Measurements from ENCODE around the gene ADH1A. TPM values are rescaled to one million over a fixed set of nuclear protein-coding genes. Genes with fewer than 3 reads are reported as not detected.
"Not testable (repeated sequence)": the region's sequence is repeated elsewhere in the genome, so short reads cannot be mapped to it uniquely, and the experiment has no call there.

ADH1A gene
- polyA plus RNA-seq (ENCODE audit: insufficient read length in 3 of 3) = 1 to 10 TPM in 2 of 3 donors, under 1 TPM in 1; 0.60 to 2.3 (median 1.6) TPM
- long read RNA-seq, donor 1 = 0 reads
- long read RNA-seq, donor 2 = 0 reads
- long read RNA-seq, donor 3 = 0 reads
- long read RNA-seq, donor 4, partial matches to known transcripts = 0 of 1 reads
- long read RNA-seq, donor 4, other reads (novel, unspliced or antisense) = 0 of 1 reads
- long read RNA-seq, donor 5 = 0 reads
- long read RNA-seq, donor 6 = 0 reads
- long read RNA-seq, donor 7 = 0 reads
- long read RNA-seq, donor 8 = 0 reads
- long read RNA-seq, donor 9 = 0 reads
- long read RNA-seq, donor 10 = 0 reads
- long read RNA-seq, donor 11 = 0 reads
- long read RNA-seq, donor 12 = 0 reads
- long read RNA-seq, donor 13 = 0 reads
- long read RNA-seq, donor 14 = 0 reads
- long read RNA-seq, donor 15 = 0 reads
- long read RNA-seq, donor 16 = 0 reads

DNA sequence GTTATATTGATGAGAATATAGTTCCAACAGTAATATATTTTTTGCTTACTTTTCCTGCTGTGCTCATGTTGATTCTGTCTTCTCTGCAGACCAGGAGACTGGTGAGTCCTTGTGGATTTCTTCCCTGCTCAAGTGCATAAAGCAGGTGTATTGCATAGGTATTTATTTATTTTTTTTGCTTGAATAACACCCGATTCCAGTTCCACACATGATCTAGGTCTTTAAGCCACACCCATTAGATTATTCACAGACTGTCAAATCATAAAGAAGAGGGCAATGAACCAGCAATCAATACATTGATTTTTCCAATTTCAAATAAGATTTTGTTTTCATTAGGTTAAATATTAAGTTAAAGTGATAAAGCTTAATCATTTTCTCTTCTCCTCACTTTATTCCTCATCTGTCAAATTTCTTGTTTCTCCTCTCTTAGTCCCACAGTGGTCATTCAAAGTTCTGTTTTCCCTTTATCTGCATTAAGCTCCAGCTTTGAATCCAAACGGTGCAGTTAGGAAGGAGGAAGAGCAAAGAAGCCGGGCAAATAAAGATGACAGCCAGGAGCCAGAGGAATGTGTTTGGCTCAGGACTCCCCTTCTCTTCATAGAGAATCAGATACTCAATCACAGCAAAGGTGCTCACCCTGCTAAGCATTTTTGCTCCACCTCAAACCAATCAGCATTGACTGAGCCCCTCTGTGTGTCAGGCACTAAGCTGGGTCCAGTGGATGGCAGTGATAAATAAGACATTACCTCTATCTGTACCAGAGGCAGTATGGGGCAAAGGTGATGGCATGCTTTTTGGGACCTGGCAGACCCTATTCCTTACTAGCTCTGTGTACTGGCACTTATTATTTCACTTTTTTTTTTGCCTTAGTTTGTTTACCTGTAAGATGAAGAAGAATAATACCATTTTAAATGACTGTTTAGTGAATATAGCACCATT, at the start of gene ADH1A:
ADH1A (minus strand) TSS at position 138 of the 939 bp plus-strand sequence; CDS start at position 67, 71 bp downstream.
- DNase-seq = no peak

DNA sequence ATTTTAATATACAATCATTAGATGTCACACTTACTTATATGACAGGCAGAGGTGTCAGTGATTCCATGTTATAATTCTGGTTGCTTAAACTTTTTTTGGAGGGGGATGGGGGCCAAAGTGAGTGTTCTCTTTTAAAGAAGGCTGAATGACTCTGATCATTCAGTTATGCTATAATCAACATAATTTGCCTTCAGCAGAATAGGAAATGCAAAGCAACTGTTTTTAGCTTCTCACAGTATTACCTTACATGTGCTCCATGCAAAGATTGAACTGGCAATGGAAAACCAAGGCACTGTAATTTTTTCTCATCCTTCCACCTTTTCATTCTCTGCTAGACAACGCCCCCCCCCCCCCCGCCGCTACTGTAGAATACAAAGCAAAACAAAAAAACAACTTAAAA, 48.4 kb upstream of the ADH1A start:
- DNase-seq = no peak

DNA sequence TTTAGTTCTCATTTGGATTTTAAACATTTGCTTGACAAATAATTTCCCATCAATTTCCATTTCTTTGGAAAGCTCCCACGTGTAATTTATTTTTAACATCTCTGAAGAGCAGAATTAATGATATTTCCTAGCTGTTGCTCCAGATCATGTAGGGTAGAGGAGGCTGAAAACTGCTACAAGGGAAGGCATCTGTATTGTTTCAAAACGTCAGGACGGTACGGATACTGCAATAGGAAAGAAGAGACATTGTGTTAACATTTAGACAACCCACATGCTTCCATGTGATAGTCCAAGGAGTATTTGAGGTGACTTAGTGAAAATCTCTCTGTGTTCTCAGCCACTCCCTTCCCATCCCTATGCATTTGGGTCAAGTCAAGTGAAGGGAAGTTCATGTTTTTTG, 45.8 kb upstream of the ADH1A start:
- no peak for DNase-seq

DNA sequence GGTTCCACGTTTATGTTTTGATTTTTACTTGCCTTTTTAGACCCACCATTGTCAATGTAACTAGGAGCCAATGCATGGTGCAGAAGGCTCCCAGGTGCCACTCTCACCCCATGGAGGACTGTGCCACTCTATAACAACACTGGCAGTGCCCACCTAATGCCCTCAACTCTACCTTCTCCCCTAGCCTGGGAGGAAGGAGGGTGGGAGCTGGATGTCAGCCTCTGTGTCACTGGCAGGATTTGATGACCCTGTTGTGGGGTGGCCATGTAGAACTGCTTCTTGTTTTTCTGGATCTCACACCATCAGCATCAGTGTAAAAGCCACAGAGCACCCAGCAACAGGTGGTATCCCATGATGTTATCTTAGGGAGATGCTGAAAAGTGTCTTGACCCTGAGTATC, 44.1 kb upstream of the ADH1A start:
- no peak for DNase-seq

DNA sequence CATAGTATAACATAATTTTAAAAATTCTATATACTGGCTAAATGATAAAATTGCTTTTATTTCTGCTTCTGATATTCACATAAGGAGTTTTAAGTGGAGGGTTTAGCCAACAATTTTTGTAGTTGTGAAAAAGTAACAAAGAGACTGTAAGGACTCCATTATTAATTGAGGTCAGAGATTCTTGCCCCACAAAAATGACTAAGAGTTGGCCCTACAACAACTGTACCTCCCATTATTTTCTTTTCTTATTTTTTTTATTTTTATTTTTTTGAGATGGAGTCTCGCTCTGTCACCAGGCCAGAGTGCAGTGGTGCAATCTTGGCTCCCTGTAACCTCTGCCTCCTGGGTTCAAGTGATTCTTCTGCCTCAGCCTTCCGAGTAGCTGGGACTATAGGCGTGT, 39.9 kb upstream of the ADH1A start:
- DNase-seq = no peak

DNA sequence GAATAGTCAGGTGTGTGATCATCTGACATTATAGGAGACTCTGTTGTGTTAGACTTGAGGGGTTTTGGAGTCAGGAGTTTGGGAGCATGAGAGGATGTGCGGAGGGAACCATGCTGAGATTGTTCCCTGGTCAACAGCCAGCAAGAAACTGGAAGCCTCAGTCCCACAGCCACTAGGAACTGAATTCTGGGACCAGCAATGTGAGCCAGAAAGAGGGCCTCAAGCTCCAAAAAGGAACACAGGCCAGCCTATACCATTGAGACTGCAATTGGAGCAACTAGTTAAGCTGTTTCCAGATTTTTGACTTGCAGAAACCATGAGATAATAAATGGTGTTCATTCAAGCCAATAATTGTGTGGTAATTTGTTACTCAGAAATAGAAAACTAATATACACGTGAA, 39.1 kb upstream of the ADH1A start:
- DNase-seq = no peak

DNA sequence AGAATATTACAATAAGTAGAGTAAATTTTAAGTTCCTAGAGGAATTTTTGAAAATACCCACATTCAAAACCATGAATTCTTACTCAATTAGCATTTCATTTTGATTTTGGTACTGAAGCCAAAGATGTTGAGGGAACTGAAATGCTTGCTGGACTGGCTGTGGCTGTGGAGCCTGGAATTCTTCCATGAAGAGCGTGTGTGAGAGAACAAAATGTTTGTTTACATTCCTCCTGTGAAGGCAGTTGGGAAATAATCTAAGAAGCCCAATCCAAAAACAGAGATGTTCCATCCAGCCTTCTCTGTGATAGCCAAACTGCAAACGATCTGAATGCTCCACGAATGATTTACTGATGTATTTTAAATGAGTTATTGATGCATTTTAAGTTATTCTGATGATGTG, 34.2 kb upstream of the ADH1A start:
- peak; percentile 36 for DNase-seq

DNA sequence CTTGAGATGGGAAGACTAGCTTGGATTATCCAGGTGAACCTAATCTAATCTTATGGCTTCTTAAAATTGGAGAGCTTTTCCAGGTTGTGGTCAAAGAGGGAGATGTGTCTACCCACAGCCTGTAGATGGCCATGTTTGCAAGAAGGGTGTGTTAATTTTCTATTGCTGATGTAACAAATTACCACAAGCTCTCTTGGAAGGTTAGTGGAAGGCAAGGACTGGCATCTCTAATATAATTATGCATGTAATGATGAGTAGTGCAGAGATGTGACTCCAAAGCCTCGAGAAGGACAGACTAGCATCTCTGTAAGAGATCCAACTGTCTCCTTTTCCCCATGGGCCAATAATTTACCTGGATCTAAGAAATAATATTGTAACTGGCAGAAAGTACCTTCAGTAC, 33.6 kb upstream of the ADH1A start:
- DNase-seq = no peak

DNA sequence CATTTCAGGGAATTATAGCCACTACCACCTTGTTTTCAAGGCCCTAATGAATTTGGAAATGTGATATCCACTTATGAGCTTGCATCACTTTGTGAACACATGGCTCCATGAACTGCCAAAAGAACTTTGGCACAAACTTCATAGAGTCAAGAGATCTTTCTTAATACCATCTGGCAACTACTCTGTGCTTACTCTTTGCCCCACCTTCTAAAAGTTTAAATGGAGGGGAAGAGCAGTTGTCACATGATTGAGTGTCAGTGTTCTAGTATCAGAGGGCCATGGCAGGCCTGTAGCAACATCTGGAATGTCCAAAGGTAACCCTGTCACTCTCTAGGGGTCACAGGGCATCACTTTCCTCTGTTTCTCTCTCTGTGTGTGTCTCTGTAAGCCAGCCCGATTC, 33.0 kb upstream of the ADH1A start:
- no peak for DNase-seq

DNA sequence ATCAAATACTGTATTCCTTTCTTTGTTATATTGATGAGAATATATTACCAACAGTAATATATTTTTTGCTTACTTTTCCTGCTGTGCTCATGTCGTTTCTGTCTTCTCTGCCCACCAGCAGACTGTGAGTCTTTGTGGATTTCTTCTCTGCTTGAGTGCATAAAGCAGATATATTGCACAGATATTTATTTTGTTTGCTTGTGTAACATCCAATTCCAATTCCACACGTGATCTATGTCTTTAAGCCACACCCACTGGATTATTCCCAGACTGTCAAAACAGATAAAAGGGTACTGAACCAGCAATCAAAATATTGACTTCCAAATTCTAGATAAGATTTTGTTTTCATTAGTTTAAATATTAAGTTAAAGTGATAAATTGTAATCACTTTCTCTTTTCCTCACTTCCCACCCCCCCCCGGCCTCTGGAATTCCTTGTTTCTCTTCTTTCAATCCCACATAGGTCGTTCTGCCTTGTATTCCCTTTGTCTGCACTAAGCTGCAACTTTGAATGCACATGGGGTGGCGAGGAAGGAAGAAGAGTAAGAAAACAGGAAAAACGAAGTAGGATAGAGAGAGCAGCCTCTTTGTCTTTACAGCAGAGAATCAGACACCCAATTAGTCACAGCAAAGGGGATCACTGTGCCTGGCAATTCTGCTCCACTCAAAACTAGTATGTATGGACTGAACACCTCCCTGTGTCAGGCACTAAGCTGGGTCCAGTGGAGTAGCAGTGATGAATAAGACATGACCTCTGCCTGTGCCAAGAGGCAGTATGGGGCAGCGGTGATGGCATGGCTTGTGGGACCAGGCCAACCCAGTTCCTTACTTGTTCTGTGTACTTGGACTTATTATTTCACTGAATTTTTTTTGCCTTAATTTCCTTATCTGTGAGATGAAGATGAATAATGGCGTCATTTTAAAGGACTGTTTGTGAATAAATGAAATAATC, 30.7 kb upstream of the ADH1A start, which contains the start of gene ADH1B:
ADH1B (minus strand) TSS at position 161 of the 951 bp plus-strand sequence; CDS start at position 91, 70 bp downstream.
- peak; percentile 7 for DNase-seq

DNA sequence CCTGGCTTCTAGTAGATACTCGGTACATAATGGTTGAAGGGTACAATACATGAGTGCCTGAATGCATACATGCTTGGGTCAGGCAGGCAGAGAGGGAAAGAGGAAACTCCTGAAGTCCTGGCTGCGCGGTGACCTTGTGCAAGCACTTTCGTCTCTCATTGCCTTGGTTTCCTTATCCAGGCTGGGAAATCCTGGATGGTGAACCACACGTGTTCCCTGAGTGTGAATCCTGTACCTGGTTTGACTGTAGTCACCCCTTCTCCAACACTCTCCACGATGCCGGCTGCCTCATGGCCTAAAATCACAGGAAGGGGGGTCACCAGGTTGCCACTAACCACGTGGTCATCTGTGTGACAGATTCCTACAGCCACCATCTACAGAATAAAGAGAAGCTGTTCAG, 27.0 kb upstream of the ADH1A start:
- DNase-seq = not testable (repeated sequence)

DNA sequence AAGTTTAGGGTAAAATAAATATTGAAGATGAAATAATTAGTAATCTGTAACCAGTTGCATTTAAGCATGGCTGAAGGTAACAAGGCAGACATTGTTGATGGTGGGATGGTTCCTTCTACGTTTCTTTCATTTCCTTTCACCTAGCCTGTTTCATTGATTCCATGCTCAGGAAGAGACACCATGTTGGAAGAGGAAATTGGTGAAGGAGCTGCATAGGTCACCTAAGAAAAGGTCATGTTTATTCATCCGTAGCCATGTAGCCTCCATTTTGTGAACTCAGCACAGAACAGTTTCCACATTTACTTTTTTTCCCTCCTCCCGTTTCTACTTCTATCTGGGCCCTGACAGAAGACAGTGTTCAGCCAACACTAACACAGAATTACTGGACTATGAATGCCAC, 26.6 kb upstream of the ADH1A start:
- DNase-seq = no peak

DNA sequence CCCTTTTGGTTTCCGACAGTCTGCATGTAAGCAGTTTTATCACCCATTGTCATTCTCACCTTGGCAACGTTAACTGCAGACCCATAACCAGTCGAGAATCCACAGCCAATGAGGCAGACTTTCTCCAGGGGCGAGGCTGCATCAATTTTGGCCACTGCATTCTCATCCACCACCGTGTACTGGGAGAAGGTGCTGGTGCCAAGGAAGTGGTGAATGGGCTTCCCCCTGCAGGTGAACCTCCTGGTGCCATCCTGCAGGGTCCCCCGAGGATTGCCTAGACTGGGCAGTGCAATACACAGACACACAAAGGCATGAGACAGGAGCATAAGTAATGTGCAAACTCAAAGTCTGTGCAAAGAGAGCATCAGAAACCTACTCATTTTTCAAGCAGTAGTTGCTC, 25.1 kb upstream of the ADH1A start:
- no peak for DNase-seq

DNA sequence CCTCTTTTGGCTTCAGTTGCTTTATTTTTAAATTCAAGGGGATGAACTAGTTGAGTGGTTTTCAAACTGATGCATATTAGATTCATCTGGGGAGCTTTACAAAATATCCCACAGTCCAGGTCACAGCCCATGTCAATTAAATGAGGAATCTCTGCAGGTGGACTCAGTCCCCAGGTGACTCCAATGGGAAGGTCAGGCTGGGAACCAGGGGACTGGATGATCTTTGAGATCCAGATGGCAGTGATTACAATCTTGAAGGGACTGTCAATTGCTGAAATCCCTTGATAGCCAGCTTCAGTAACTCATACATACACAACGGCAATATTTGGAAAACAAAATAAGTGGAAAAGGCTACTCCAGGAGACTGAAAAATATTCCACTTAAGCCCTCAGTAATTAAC, 23.4 kb upstream of the ADH1A start:
- no peak for DNase-seq

DNA sequence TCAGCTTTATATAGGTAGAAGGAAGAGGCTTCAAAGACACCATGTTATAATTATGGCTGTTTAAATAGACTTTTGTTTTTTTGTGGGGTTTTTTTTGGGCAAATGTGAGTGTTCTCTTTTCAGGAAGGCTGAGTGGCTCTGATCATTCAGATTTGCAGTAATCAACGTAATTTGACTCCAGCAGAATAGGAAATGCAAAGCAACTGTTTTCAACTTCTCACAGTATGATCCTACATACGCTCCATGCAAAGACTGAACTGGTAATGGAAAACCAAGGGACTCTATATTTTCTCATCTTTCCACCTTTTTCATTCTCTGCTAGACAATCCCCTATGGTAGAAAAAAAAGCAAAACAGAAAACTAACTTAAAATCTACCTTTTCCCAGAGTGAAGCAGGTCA, 19.6 kb upstream of the ADH1A start:
- DNase-seq = no peak

DNA sequence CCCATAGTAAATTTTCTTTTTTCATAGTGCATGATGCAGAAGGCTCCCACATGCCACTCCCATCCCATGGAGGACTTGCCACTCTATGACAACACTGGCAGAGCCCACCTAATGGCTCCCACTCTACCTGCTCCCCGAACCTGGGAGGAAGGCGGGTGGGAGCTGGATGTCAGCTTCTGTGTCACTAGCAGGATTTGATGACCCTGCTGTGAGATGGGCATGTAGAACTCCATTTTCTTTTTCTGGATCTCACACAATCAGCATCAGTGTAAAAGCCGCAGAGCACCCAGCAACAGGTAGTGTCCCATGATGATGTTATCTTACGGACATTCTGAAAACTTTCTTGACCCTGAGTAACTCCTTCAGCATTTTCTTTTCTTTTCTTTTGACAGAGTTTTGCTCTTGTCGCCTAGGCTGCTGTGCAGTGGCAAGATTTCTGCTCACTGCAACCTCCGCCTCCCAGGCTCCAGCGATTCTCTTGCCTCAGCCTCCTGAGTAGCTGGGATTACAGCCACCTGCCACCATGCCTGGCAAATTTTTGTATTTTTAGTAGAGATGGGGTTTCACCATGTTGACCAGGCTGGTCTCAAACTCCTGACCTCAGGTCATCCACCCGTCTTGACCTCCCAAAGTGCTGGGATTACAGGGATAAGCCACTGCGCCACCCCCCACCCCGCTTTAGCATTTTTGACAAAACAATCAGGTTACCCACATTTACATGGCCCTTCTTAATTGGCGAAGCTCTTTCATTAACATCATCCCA, 15.0 kb upstream of the ADH1A start:
- DNase-seq = no peak

DNA sequence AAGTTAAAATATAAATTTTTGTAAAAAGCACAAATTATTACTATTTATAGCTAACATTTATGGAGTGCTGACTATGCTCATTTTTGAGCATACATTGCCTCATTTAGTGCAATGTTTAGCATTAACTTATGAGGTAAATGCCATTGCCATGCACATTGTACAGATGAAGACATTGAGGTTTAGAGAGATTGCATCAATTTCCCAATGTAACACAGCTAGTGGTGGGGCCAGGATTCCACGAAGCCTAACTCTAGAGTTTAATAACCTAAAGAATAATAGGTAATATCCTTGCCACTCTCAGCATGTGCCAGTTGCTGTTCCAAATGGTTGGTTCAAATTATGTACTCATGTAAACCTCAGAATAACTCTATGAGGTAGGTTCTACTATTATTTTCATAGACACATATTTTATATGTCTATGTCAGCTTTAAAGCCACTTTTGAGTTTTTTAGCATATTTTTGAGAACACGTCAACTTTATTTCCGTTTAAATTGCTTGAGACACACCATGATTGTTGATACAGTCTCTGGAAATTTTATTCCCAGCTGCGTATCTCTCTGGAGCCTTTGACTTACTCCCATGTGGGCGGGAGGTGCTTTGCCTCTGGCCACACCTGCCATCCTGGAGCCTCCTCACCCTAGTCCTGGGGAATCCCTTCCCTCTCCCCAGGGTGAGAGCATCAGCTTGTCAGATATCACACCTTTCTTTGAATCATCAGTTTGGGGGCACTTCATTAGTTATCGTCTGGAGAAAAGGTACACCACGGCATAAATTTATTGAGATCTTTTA, 10.8 kb upstream of the ADH1A start:
- DNase-seq = no peak

DNA sequence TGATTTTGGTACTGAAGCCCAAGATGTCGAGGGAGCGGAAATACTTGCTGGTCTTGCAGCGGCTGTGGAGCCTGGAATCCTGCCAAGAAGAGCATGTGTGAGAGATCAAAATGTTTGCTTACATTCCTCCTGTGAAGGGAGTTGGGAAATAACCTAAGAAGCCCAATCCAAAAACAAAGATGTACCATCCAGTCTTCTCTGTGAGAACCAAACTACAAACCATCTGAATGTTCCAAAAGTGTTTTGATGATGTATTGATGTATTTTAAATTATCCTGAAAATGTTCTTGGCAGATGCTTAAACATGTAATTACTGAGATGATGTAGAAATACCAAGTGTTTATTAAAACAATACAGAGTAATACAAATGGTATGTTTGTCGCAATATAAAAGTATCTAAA, 10.1 kb upstream of the ADH1A start:
- peak; percentile 93 for DNase-seq

DNA sequence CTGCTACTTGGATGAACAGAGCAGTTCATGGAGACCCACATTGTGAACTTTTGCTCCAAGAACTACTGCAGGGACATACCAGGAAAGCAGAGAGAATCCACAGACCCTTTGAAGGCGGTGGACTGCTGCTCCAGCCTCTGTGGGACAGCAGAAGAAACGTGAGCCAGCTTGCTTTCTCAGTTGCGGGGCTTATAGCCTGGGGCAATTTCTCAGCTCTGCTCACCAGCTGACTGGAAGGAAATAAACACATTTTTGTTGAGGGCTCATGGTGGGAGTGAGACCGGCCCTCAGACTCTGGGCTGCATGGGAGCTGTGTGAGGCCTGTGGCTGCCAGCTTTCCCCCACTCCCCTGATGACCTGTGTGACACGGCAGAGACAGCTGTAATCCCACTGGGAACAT, 2.6 kb upstream of the ADH1A start:
- DNase-seq = no peak

DNA sequence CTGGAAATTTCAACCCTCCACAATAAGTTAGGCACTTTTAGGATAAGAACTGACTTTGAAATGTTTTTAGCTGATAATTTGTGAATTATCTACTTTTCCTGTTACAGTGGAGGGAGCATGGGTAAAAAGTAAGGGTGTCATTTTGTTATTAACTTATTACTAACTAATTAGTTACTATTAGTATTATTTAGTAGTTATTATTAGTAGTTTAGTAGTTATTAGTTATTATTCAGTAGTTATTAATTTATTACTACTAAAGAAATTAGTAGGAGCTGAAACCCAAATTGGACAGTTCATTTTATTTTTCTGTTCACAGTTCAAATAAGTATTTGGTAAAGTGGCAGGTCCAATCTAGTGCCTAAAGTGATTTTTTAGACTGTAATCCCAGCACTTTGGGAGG, 5.4 kb downstream of the ADH1A start:
- DNase-seq = no peak
